Fibroblast of lung (primary cell): ENCODE measurements around the gene PITX2.

Experiments
- CTCF ChIP-seq, 2 donors: IDR thresholded peaks in 1 of 2; conservative IDR thresholded peaks in 1 of 2; 1 replicate in 1 of 2; 2 replicates in 1 of 2; pipeline ENCODE4 v1.5.1; 2011 to 2012; ENCODE audit warnings: low read length in 2 of 2, control low read depth in 1 of 2, inconsistent platforms in 1 of 2, low read depth in 1 of 2, mild to moderate bottlenecking in 1 of 2
- EZH2 ChIP-seq: IDR thresholded peaks from 2 replicates; pipeline ENCODE4 v1.5.1; 2012; ENCODE audit warnings: low read length, control low read depth, mild to moderate bottlenecking; ENCODE audit errors: missing control alignments

- TF ChIP-seq CTCF (conservative IDR thresholded peaks at IDR 0.05 in 1 of 2, IDR thresholded peaks at IDR 0.05 in 1 of 2; ENCODE audit: low read depth in 1 of 2, low read length in 2 of 2) (no peak), EZH2 (no peak)
Observed at GRCh38 chr4:110667670-110668069, 44.8 kb upstream of the PITX2 start.
